Esophagus muscularis mucosa (tissue), 4 donors: ENCODE data around the gene SIGLEC1. TPM values are rescaled to one million over a fixed set of nuclear protein-coding genes. Genes with fewer than 3 reads are reported as not detected.

Experiments used
- DNase-seq: peaks from one replicate; pipeline ENCODE4 v3.0.0-alpha.2; 2017; ENCODE audit errors: extremely low spot score
- H3K27ac ChIP-seq, 4 donors: fragments of 200-600 bp; sonication (generic); replicated peaks in 1 of 4; 1 replicate in 3 of 4; 2 replicates in 1 of 4; pipeline ENCODE4 v1.5.1; 2016 to 2019; ENCODE audit warnings: mild to moderate bottlenecking in 1 of 4
- H3K27me3 ChIP-seq, 4 donors: fragments of 200-600 bp; sonication (generic); one replicate each; pipeline versions ENCODE4 v1.5.1 to v1.6.0; 2016 to 2019
- H3K36me3 ChIP-seq, 4 donors: fragments of 200-600 bp; sonication (generic); one replicate each; pipeline ENCODE4 v1.5.1; 2016 to 2019
- H3K4me1 ChIP-seq, 4 donors: fragments of 200-600 bp; sonication (generic); one replicate each; pipeline ENCODE4 v1.5.1; 2016 to 2019
- H3K4me3 ChIP-seq, 4 donors: fragments of 200-600 bp; sonication (generic); 1 replicate in 2 of 4; 2 replicates in 2 of 4; pipeline ENCODE4 v1.5.1; 2016 to 2019; ENCODE audit warnings: mild to moderate bottlenecking in 4 of 4, moderate library complexity in 1 of 4
- H3K9me3 ChIP-seq, 4 donors: fragments of 200-600 bp; sonication (generic); 1 replicate in 3 of 4; 2 replicates in 1 of 4; pipeline ENCODE4 v1.5.1; 2016 to 2019
- EP300 ChIP-seq: sonication (generic); formaldehyde crosslinking; IDR thresholded peaks from one replicate; pipeline ENCODE4 v1.6.1; 2017; ENCODE audit warnings: antibody characterized with exemption
- POLR2A ChIP-seq: fragments of 450-650 bp; IDR thresholded peaks from one replicate; pipeline ENCODE4 v1.6.1; 2017; ENCODE audit warnings: antibody characterized with exemption, moderate library complexity, mild to moderate bottlenecking, low read depth
- POLR2AphosphoS5 ChIP-seq, 2 donors: sonication (generic); formaldehyde crosslinking; IDR thresholded peaks; one replicate each; pipeline ENCODE4 v1.6.1; 2017; ENCODE audit warnings: antibody characterized with exemption in 2 of 2
- WGBS: methylation state at CpG from one replicate; pipeline ENCODE4 v1.1.5; 2018; 5-methylcytosine and 5-hydroxymethylcytosine counted together
- intact Hi-C: fragments of 100-400 bp; cut with DNase I; formaldehyde crosslinking; loops from one replicate; pipeline ENCODE4 v1.15.1; 2023
- total RNA-seq, 4 donors: library from RNA; depleted of rRNA; stranded (reverse); fragments of >200 nt; gene quantifications; one replicate each; pipeline versions ENCODE4 v1.1.0 to v1.2.1, GENCODE V29; 2016
- TF ChIP-seq, protein P1 (sequence below), 3 experiments: fragments of 200-600 bp in 2 of 3; fragments of 450-650 bp in 1 of 3; sonication (generic) in 2 of 3; IDR thresholded peaks; one replicate each; pipeline ENCODE4 v1.5.1; 2017 to 2019; ENCODE audit warnings: antibody characterized with exemption in 3 of 3, mild to moderate bottlenecking in 2 of 3, moderate library complexity in 1 of 3

The SIGLEC1 gene
- total RNA-seq, 4 donors from 2014 or later: 13.1 to 18.7 (median 13.8) TPM

DNA sequence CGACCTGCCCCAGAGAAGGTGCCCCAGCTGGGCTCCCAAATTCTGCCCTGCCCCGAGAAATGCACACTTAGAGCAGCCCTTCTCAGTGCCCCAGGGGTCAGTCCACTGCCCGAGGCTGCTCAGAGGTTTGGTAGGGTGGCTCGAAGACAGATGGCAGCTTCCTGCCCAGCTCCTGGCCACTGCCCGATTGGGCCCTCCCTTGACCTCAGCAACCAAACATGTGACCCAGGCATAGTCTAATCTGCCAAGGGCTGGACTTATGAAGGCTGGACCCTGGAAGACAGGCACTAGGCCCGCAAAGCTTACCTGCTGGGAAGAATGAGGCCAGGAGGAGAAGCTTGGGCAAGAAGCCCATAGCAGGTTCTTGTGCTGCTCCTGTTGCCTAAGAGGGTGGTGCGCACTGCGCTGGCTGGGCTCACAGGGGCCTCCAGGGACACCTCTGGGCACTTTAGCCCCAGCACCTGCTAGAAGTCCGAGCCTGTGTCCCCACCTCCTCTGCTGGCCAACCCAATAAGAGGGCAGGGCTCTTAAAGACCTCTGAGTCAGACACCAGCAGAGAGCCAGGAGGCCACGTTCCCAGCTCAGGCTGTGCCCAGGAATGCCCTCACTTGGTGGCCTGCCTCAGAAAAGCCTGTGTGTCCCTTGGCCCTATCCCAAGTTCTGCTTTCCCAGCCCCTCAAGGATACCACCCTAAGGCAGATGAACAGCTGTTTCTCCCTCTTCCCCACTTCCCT lies 5.5 kb downstream of the SIGLEC1 start:
- no peak overlapping the region for H3K4me3 ChIP-seq
- no CpG with 5 or more reads among the region's 10 CpGs for WGBS

GRCh38 chr20:3705970-3706739 lies 6.2 kb downstream of the SIGLEC1 start:
- intact Hi-C loops: no loop called here
- Histone ChIP-seq H3K27me3 (no peaks in the 10 kb centered on the region), H3K27ac (no peak overlapping the region), H3K36me3 (no peaks in the 10 kb centered on the region), H3K9me3 (no peaks in the 10 kb centered on the region), H3K4me3 (no peak overlapping the region), H3K4me1 (peaks cover 10 to 14% (median 11%) of the 10 kb centered on the region in 4 donors)
- TF ChIP-seq POLR2AphosphoS5 (IDR thresholded peaks at IDR 0.05) (no peak), POLR2A (no peak)
- TF ChIP-seq, protein P1, sequence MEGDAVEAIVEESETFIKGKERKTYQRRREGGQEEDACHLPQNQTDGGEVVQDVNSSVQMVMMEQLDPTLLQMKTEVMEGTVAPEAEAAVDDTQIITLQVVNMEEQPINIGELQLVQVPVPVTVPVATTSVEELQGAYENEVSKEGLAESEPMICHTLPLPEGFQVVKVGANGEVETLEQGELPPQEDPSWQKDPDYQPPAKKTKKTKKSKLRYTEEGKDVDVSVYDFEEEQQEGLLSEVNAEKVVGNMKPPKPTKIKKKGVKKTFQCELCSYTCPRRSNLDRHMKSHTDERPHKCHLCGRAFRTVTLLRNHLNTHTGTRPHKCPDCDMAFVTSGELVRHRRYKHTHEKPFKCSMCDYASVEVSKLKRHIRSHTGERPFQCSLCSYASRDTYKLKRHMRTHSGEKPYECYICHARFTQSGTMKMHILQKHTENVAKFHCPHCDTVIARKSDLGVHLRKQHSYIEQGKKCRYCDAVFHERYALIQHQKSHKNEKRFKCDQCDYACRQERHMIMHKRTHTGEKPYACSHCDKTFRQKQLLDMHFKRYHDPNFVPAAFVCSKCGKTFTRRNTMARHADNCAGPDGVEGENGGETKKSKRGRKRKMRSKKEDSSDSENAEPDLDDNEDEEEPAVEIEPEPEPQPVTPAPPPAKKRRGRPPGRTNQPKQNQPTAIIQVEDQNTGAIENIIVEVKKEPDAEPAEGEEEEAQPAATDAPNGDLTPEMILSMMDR (IDR thresholded peaks at IDR 0.05): no peak
- 95% methylated on average over 28 of the region's 31 CpGs for WGBS
- DNase-seq: no peak

More for the DNA sequence above, 5.5 kb downstream of the SIGLEC1 start:
- H3K9me3 ChIP-seq: no peaks in the 10 kb centered on the region
- no peak for DNase-seq
- peaks cover 11 to 15% (median 13%) of the 10 kb centered on the region in 4 donors for H3K4me1 ChIP-seq
- no peaks in the 10 kb centered on the region for H3K27me3 ChIP-seq
- no peak overlapping the region for H3K27ac ChIP-seq
- intact Hi-C loops: no loop called here
- H3K36me3 ChIP-seq: no peaks in the 10 kb centered on the region
- no peak for TF ChIP-seq POLR2AphosphoS5 (IDR thresholded peaks at IDR 0.05)
- no peak for TF ChIP-seq POLR2A
- TF ChIP-seq EP300: no peak
- TF ChIP-seq, protein P1 (IDR thresholded peaks at IDR 0.05): no peak

GRCh38 chr20:3705491-3705969 lies 6.9 kb downstream of the SIGLEC1 start:
- Histone ChIP-seq H3K27ac (no peak overlapping the region), H3K9me3 (no peaks in the 10 kb centered on the region), H3K36me3 (no peaks in the 10 kb centered on the region), H3K27me3 (no peaks in the 10 kb centered on the region), H3K4me1 (peaks cover 4 to 11% (median 6%) of the 10 kb centered on the region in 4 donors), H3K4me3 (no peak overlapping the region)
- no peak for DNase-seq
- TF ChIP-seq, protein P1 (IDR thresholded peaks at IDR 0.05): no peak
- TF ChIP-seq EP300 (no peak), POLR2AphosphoS5 (IDR thresholded peaks at IDR 0.05) (no peak), POLR2A (no peak)
- WGBS: 92% methylated on average over 12 of the region's 14 CpGs
- intact Hi-C loops: no loop called here

GRCh38 chr20:3704087-3704486 lies 8.3 kb downstream of the SIGLEC1 start:
- H3K4me1 ChIP-seq: peaks cover 0 to 6% (median 0%) of the 10 kb centered on the region in 4 donors
- no peak for DNase-seq
- H3K9me3 ChIP-seq: no peaks in the 10 kb centered on the region
- no peaks in the 10 kb centered on the region for H3K36me3 ChIP-seq
- TF ChIP-seq POLR2AphosphoS5 (IDR thresholded peaks at IDR 0.05) (no peak), EP300 (no peak), POLR2A (no peak)
- TF ChIP-seq, protein P1 (IDR thresholded peaks at IDR 0.05): no peak
- no peaks in the 10 kb centered on the region for H3K27me3 ChIP-seq
- WGBS: 71% methylated on average over 5 of the region's 5 CpGs
- H3K27ac ChIP-seq: no peak overlapping the region
- intact Hi-C loops: no loop called here
- H3K4me3 ChIP-seq: no peak overlapping the region
